GM15510 (cell line): Measurements from ENCODE around the gene PHOSPHO1.
A peak's percentile ranks its signal among the peaks of the same experiment; 100 is the strongest.

Experiments
- POLR2A ChIP-seq: IDR thresholded peaks from 3 replicates; pipeline ENCODE4 v1.6.1; 2011; ENCODE audit warnings: borderline replicate concordance; ENCODE audit not compliant: insufficient read length; ENCODE audit errors: extremely low read depth

Gene PHOSPHO1

DNA sequence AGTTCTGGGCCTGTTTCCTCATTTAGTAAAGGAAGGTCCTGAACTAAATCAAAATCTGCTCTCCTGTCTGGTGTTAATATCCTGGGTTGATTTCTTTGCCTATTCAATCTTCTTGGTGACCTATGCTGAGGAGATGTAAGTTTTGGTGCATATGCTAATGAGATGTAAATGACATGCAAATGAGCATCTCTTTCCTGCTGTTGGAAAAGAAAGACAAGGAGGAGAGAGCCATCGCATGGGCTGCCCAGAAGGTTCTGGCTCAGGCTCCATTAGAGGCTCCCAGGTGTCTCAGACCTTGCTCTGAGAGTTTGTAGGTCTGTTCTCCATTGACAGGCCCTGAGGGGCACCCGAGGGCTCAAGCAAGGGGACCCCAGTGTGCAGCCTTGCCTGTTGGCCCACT lies 16.7 kb downstream of the PHOSPHO1 start:
- no peak for TF ChIP-seq POLR2A

DNA sequence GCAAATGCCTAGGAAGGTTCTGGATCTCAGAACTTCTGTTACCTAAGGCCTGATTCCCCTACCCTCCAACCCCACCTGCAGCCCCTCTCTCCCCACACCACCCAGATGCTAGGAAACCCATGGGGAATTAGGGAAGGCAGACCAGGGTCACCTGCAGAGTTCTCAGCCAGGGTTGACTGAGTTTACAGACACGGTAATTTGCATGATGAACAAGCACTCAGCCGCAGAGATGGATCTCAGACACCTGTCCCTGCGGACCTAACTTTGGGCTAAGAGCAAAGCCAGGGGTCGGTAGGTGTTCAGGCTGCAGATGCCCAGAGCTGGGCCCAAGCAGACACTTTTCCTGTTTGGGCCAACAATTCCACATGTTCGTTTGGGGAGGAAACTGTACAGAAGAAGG lies 17.2 kb downstream of the PHOSPHO1 start:
- TF ChIP-seq POLR2A, result no peak

DNA sequence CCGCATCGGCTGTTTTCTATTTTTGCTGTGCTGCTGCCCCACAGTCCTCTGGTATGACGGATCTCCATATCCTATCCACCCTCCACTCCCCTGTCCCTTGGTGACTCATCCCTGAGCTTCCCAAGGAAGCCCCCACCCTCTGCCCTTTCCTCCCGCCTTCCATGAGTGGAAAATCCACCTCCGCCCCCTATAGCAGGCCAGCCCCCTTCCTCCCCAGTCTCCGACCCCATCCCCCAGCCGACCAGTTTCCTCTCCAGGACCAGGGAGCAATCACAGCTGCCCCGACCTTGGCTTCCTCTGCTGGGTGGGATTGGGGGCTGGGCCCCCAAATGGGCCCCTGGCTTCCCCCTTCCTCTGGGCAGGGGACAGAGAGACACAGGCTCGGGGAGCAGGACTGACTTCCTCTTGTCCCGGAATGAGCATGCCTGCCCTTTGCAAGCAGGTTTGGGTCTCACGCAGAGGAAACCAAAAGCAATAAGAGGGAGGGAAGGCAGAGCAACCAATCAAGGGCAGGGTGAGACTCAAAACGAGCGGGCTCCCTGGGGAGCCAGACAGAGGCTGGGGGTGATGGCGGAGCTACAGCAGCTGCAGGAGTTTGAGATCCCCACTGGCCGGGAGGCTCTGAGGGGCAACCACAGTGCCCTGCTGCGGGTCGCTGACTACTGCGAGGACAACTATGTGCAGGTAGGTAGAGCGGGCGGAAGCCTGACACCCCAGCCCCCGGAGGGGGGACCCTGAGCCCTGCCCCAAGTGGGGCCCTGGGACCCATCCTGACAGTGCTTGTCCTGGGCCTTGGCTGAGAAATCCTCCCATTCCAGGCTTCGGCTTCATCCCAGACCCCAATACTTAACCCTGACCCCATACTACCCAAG lies 20.2 kb downstream of the PHOSPHO1 start, which contains the start of the genes ABI3 and GNGT2:
ABI3 (plus strand) TSS at position 550 of the 872 bp plus-strand sequence; CDS start at position 568, 18 bp downstream.
GNGT2 (minus strand) TSS at position 417 of the 872 bp plus-strand sequence. CDS start 3,152 bp downstream, outside the sequence.
- TF ChIP-seq POLR2A, result peak; percentile 98

DNA sequence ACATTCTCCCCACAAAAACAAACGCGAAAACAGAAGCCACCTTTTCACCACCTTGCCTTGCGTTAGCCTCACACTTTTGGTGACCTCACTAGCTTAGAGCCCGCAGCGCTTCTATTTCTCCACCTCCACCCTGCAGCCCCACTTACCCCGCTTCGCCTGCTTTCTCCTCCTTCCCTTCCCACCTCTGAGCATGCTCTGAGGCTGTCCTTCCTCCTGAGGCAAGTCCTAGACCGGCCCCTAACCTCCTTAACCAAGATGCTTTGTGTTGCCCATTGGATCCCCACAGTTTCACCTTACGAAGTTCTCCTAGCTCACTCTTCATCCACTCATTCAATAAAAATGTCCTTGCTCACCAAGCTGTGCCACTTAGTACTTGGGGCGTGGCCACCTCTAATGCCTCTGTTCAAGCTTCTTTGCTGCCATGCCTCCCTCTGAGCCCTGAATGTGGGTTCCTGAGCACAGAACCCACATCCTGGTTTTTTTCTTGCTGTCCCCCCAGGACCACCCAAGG lies 21.5 kb downstream of the PHOSPHO1 start:
- TF ChIP-seq POLR2A, result no peak

DNA sequence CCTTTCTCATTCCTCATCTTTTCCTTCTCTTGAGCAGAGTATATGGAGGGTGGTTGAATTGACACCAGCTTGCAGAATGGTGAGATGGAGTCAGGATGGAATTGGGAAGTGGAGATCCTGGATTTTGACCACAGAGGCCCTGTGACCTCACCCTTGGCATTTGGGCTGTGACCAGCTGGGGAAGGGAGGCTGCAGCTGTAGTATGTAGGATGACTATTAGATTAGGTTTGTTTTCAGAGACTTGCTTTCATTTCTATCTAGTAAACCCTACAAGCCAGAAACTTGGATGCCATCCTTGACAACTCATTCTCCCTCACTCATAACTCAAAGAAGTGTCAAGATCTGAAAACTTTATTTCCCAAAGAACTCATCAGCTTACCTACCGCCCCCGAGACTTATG lies 26.1 kb downstream of the PHOSPHO1 start:
- no peak for TF ChIP-seq POLR2A

DNA sequence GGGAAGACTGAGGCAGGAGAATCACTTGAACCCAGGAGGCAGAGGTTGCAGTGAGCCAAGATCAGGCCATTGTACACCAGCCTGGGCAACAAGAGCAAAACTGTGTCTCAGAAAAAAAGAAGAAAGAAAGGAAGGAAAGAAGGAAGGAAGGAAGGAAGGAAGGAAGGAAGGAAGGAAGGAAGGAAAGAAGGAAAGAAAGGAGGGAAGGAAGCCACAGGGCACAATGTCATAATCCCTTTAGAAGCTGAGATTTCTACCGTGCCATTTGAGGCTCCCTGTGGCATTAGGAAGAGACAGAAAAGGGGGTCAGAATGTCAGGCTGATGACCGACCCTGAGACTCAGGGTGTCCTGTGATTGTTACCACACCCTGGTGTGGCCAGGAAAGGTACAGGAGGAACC lies 26.8 kb downstream of the PHOSPHO1 start:
- no peak for TF ChIP-seq POLR2A

DNA sequence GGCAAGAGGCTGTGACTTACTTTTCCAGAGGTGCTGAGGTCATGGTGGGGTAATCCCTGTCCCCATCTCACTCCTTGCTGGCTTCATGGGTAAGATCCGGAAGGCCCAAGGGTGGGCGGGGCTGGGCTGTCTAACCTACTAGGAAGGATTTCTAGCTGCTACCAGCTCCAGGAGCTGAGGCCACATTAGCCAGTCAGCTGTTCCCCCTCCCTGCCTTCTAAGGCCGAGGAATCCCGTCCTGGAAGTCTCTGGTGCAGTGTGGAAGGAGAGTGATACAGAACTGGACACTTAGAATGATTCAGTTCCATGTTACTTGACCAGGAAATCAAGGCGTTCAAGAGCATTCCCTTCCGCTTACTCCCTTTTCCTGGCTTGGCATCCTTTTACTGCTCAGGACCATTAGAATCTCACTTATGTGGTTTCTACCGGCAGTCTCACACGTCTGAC lies 29.1 kb downstream of the PHOSPHO1 start:
- TF ChIP-seq POLR2A, result no peak

DNA sequence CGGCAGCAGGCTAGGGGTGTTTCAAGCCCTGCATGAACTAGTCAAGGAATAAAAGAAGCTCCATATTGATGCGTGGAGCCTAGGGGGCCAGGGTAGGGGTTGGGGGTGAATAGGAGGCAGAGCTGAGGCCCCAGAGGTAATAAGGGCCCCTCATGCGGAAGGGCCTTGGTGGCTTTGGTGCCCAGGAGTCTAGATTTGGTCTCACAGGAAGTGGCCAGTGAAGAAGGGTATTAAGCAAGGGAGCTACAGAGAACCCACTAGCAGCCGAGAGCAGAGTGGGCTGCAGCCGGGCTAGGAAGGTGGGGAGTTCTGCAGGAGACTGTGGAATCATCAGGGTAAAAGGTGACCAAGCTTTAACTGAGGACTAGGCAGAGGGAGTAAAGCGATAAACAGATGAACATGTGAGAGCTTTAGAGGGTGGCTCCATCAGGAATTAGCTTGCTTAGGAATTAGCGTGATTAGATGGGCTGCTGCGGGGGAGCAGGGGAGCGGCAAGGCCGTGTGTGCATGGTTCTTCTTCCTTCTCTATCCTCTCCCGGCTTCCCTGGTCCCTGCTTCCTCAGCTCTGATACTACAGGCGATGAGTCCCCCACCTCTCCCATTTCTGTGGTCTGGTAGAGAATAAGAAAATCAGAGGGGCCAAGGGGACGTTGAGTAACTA lies 30.0 kb downstream of the PHOSPHO1 start:
- no peak for TF ChIP-seq POLR2A

DNA sequence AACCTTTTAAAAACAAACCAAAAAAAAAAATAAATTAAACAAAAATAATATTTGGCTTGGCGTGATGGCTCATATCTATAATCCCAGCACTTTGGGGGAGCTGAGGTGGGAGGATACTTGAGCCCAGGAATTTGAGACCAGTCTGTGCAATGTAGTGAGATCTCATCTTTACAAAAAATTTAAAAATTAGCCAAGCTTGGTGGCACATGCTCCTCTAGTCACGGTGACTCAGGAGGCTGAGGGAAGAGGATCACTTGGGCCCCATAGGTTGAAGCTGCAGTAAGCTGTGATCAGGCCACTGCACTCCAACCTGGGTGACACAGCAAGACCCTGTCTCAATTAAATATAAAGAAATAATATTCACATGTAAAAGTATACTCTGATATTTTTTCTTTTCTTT lies 32.4 kb downstream of the PHOSPHO1 start:
- TF ChIP-seq POLR2A, result no peak

DNA sequence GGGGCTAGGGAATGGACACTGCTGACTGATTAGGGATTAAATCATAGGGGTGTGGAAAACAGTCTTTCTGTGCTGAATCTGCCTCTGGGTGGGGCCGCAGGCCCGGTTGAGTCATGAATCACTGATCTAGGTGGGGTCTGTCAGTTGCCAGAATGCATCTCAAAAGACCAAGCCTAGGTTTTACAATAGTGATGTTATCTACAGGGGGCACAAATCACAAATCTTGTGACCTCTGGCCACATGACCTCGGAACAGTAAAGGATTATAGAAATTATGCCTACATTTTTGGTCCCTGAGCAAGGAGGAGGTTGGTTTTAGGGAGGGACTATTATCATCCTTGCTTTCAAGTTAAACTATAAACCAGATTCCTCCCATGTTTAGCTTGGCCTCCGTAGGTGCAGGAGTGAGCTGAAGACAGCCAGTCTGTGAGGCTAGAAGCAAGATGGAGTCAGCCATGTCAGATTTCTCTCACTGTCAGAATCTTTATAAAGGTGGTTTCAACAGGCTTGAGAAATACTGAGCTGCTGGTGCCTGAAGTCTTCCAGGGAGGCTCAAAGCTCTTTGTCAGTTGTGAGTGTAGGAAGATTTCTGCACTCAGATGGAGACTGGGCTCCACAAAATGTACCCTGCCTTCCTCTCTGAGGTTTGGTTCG lies 33.1 kb downstream of the PHOSPHO1 start:
- no peak for TF ChIP-seq POLR2A

DNA sequence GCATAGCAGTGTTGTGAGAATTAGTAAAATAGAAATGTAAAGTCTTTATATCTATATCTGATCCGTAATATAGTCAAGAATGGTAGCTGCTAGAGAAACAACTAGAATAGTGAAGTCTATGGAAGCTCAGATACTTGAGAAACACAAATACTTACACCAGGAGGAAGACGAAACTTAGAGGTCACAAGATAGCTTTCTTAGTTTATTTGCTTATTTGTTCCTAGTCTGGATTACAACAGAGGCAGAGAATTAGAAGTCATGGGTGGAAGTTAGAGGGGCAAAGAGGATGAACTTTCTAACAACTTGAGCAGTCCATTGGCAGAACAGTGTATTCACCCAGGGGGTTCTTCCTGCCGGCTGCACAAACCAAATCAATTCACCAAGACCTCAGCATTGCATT lies 34.1 kb downstream of the PHOSPHO1 start:
- no peak for TF ChIP-seq POLR2A

DNA sequence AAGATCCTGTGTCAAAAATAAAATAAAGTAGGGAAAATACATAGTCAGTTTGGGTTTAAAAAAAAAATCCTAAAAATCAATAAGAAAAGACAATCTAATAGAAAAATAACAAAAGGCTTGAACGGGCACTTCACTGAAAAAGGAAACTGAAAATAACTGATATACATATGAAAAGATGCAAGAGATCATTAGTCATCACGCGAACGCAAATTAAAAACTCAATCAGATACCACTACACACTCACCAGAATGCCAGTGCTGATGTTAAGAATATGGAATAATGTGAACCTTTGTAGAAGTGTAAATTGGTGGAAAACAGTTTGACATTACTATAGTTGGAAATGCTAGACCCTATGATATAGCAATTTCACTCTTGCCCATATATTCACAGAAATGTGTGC lies 34.8 kb downstream of the PHOSPHO1 start:
- TF ChIP-seq POLR2A, result no peak

DNA sequence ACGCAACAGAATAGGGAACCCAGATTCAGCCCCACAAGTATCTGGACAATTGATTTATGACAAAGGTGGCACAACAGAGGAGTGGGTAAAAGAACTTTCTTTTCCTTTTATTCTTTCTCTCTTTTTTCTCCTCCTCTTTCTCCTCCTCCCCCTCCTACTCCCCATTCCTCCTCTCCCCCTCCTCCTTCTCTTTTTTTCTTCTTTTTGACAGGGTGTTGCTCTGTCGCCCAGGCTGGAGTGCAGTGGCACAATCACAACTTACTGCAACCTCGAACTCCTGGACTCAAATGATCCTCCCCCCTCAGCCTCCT lies 36.3 kb downstream of the PHOSPHO1 start:
- TF ChIP-seq POLR2A, result no peak

DNA sequence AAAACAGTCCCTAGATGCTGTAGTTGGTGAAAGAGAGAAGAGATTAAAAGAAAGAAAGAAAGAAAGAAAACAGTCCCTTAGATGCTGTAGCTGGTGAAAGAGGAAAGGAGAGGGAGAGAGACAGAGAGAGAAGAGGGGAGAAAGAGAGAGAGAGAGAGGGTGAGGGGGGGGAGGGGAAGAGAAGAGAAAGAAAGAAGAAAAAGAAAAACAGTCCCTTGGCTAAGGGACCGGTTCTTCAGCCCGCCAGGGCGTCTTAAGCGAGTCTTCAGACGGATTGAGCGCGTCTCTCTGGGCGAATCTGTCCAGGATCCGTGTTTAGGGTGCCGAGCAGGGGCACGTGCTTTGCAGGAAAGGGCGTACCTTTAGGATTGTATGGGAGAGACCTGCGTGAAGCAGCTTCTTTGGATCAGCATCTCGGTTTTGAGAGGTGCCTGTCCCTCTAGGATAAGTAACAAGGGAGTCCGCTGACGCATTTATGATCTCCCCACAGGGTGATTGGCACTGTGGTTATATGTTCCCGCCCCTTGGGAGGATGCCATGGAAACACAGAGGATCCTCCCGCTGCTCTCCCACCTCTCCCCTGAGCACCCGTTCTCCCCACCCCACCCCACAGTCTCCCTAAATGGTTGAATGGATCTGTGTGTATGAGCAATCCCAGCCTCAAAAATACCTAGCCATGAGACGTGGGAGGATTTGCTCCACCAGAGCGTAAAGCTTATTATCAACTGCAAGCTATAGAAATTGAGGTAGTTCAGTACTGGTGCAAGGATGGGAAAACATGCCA lies 36.9 kb downstream of the PHOSPHO1 start:
- TF ChIP-seq POLR2A, result peak; percentile 42
